ENCODE data around the gene HDAC4.

DNA sequence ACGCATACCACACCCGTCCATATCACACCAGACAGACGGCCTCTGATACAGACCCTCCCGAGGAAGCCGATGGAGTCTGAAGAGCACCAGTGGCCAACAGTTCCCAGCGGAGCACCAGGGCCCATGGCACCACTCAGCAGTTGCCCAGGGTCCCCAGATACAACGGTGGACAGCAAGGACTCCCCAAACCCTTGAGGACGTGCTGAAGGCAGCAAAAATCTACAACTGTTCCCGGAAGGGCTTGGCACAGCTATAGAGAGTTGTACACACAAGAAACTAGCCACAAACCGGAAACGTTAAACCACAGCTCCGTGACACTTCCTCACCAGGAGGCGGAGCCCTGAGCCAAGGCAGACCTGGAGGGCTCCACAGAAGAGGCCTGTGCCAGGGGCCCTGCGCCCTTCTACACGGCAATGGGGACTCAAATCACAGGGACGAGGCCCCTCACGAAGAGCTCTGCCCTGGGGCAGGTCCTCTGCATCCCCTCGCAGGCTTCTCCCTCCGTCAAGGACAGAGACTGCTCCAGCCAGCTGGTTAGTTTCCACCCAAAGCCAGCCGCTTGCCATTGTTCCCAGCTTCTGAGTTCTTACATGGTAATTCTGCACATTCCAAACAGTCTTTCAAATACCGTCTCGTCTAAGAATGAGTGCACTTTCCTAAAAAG lies 133.4 kb downstream of the HDAC4 start:
- peak; percentile 79 for TF ChIP-seq POLR2AphosphoS5 (IDR thresholded peaks at IDR 0.05; ENCODE audit: low read depth)
- TF ChIP-seq, protein P1, sequence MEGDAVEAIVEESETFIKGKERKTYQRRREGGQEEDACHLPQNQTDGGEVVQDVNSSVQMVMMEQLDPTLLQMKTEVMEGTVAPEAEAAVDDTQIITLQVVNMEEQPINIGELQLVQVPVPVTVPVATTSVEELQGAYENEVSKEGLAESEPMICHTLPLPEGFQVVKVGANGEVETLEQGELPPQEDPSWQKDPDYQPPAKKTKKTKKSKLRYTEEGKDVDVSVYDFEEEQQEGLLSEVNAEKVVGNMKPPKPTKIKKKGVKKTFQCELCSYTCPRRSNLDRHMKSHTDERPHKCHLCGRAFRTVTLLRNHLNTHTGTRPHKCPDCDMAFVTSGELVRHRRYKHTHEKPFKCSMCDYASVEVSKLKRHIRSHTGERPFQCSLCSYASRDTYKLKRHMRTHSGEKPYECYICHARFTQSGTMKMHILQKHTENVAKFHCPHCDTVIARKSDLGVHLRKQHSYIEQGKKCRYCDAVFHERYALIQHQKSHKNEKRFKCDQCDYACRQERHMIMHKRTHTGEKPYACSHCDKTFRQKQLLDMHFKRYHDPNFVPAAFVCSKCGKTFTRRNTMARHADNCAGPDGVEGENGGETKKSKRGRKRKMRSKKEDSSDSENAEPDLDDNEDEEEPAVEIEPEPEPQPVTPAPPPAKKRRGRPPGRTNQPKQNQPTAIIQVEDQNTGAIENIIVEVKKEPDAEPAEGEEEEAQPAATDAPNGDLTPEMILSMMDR (IDR thresholded peaks at IDR 0.05; ENCODE audit: insufficient read depth, low read length): peak; percentile 22
- TF ChIP-seq, protein P2, sequence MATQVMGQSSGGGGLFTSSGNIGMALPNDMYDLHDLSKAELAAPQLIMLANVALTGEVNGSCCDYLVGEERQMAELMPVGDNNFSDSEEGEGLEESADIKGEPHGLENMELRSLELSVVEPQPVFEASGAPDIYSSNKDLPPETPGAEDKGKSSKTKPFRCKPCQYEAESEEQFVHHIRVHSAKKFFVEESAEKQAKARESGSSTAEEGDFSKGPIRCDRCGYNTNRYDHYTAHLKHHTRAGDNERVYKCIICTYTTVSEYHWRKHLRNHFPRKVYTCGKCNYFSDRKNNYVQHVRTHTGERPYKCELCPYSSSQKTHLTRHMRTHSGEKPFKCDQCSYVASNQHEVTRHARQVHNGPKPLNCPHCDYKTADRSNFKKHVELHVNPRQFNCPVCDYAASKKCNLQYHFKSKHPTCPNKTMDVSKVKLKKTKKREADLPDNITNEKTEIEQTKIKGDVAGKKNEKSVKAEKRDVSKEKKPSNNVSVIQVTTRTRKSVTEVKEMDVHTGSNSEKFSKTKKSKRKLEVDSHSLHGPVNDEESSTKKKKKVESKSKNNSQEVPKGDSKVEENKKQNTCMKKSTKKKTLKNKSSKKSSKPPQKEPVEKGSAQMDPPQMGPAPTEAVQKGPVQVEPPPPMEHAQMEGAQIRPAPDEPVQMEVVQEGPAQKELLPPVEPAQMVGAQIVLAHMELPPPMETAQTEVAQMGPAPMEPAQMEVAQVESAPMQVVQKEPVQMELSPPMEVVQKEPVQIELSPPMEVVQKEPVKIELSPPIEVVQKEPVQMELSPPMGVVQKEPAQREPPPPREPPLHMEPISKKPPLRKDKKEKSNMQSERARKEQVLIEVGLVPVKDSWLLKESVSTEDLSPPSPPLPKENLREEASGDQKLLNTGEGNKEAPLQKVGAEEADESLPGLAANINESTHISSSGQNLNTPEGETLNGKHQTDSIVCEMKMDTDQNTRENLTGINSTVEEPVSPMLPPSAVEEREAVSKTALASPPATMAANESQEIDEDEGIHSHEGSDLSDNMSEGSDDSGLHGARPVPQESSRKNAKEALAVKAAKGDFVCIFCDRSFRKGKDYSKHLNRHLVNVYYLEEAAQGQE (IDR thresholded peaks at IDR 0.05; ENCODE audit: insufficient replicate concordance, low read depth): no peak
- peak; percentile 91 for TF ChIP-seq SPI1 (IDR thresholded peaks at IDR 0.05; ENCODE audit: borderline replicate concordance, low read depth)
- no peak for TF ChIP-seq GABPA (IDR thresholded peaks at IDR 0.05; ENCODE audit: low read depth)

Measured in HL-60 (cell line).